ENCODE results near the gene HSD17B3. TPM values are rescaled to one million over a fixed set of nuclear protein-coding genes. Genes with fewer than 3 reads are reported as not detected.

HSD17B3 gene
- total RNA-seq, 4 donors from 2014 or later: 1.1 TPM; not detected in 3

DNA sequence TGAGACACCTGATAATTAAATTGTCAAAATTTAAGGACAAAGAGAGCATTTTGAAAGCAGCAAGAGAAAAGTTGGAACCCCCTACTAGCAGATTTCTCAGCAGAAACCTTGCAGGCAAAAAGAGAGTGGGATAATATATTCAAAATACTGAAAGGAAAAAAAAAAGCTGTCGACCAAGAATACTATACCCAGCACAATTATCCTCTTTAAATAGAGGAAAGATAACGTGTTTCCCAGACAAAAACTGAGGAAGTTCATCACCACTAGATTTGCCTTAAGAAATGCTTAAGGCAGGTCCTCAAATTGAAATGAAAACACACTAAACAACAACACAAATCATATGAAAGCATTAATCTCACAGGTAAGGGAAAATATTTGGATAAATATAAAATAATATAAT is 27.0 kb downstream of the HSD17B3 start:
- intact Hi-C loops (cut with DNase I; ENCODE audit: low total_unique reads): no loop called here
- WGBS, 2 donors: 76 to 81% methylated on average over 2 of the region's 2 CpGs
- no peak for DNase-seq (ENCODE audit: low spot score in 2 of 2)
- TF ChIP-seq POLR2A (IDR thresholded peaks at IDR 0.05) (no peak), CTCF (IDR thresholded peaks at IDR 0.05) (no peak)
- H3K4me3 ChIP-seq (ENCODE audit: low read depth, poor library complexity, severe bottlenecking): no peak overlapping the region

DNA sequence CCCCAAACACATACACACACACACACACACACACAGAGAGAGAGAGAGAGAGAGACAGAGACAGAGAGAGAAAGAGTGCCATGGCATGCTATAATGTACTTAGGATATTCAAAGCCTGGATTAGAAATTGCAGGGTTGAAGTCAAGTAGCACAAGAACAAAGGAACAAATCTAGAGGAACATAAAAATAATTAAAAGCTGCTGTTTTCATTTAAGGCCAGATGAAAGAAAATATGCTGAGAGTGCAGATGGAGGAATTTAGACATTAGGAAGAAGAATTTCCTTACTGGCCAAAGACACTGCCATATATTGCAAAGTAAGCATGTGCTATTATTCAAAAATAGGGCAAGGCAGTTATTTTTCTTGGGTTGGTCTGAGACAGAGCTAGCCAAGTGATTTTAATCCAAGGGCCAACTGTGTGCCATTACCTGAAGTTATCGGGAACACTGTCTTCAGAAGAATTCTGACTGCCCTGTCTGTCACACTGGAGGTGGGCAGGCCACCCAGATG is 31.7 kb downstream of the HSD17B3 start:
- intact Hi-C loops (cut with DNase I; ENCODE audit: low total_unique reads): no loop called here
- WGBS, 2 donors: 54 to 68% methylated on average over 1 of the region's 1 CpG
- no peak for TF ChIP-seq CTCF (IDR thresholded peaks at IDR 0.05)
- no peak for TF ChIP-seq POLR2A (IDR thresholded peaks at IDR 0.05)
- no peak overlapping the region for H3K4me3 ChIP-seq (ENCODE audit: low read depth, poor library complexity, severe bottlenecking)
- no peak for DNase-seq (ENCODE audit: low spot score in 2 of 2)

GRCh38 chr9:96258967-96259366 is 43.0 kb downstream of the HSD17B3 start:
- 96% methylated on average over 4 of the region's 4 CpGs for WGBS, 2 donors
- DNase-seq (ENCODE audit: low spot score in 2 of 2): peak in 1 of 2 donors; percentile 50
- TF ChIP-seq POLR2A (IDR thresholded peaks at IDR 0.05): no peak

DNA sequence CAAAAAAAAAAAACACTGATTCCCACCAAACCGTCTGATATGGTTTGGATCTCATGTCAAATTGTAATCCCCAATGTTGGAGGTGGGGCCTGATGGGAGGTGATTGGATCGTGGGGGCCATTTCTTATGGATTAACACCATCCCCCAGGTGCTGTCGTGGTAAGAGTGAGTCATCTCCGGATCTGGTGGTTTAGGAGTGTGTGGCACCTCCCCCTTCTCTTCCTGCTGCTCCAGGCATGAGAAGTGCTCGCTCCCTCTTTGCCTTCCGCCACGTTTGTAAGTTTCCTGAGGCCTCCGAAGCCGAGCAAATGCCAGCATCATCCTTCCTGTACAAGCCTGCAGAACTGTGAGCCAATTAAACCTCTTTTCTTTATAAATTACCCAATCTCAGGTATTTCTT is 45.2 kb downstream of the HSD17B3 start:
- intact Hi-C loops (cut with DNase I; ENCODE audit: low total_unique reads): no loop called here
- 37 to 44% methylated on average over 9 of the region's 9 CpGs for WGBS, 2 donors
- TF ChIP-seq CTCF (IDR thresholded peaks at IDR 0.05) (no peak), POLR2A (IDR thresholded peaks at IDR 0.05) (no peak)
- no peak overlapping the region for H3K4me3 ChIP-seq (ENCODE audit: low read depth, poor library complexity, severe bottlenecking)
- no peak for DNase-seq (ENCODE audit: low spot score in 2 of 2)

More at GRCh38 chr9:96258967-96259366, 43.0 kb downstream of the HSD17B3 start:
- intact Hi-C loops (cut with DNase I; ENCODE audit: low total_unique reads): no loop called here
- H3K4me3 ChIP-seq (ENCODE audit: low read depth, poor library complexity, severe bottlenecking): no peak overlapping the region

- no peak overlapping the region for H3K4me3 ChIP-seq (ENCODE audit: low read depth, poor library complexity, severe bottlenecking)
- DNase-seq (ENCODE audit: low spot score in 2 of 2): peak in 1 of 2 donors; percentile 72
- intact Hi-C loops (cut with DNase I; ENCODE audit: low total_unique reads): no loop called here
- TF ChIP-seq POLR2A (IDR thresholded peaks at IDR 0.05) (no peak), CTCF (IDR thresholded peaks at IDR 0.05) (no peak)
- 85 to 86% methylated on average over 18 of the region's 18 CpGs for WGBS, 2 donors
These were observed 46.3 kb downstream of the HSD17B3 start for GRCh38 chr9:96255698-96256097.

DNA sequence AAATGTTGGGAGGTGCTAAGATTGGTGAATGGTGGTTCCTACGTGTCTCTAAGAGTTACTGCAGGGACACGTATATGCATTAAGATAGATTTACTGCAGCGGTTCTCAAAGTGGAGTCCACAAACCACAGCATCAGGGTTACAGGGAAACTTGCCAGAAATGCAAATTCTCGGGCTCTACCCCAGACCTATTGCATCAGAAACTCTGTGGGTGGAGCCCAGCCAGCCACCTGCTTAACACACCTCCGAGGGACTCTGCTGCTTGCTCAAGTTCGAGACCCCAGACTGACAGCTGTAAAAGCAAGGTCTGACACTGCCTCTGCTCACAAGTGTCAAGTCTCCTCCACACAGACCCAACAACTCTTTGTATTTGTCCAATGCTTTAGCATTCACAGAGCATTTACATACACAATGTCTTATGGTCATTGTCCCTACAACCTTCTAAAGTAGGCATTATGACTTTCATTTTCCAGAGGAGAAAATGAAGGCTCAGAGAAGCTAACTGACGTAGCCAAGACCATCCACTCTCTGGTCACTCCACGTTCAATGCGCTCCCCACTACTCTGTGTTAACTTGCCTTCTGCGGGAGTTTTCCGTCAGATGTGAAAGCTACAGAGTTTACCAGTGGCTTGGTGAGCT is 48.8 kb downstream of the HSD17B3 start:
- 69 to 72% methylated on average over 11 of the region's 11 CpGs for WGBS, 2 donors
- TF ChIP-seq CTCF (IDR thresholded peaks at IDR 0.05) (no peak), POLR2A (IDR thresholded peaks at IDR 0.05) (no peak)
- H3K4me3 ChIP-seq (ENCODE audit: low read depth, poor library complexity, severe bottlenecking): no peak overlapping the region
- intact Hi-C loops (cut with DNase I; ENCODE audit: low total_unique reads): no loop called here
- no peak for DNase-seq (ENCODE audit: low spot score in 2 of 2)
